ENCODE results near the gene SERPINB6. TPM values are rescaled to one million over a fixed set of nuclear protein-coding genes. Genes with fewer than 3 reads are reported as not detected.

SERPINB6 gene
- total and polyA plus RNA-seq, 9 of the 15 experiments (the other 6 are each of a cell fraction or from before 2014, with no cell fraction given) = 86.6 to 211 (median 143) TPM

DNA sequence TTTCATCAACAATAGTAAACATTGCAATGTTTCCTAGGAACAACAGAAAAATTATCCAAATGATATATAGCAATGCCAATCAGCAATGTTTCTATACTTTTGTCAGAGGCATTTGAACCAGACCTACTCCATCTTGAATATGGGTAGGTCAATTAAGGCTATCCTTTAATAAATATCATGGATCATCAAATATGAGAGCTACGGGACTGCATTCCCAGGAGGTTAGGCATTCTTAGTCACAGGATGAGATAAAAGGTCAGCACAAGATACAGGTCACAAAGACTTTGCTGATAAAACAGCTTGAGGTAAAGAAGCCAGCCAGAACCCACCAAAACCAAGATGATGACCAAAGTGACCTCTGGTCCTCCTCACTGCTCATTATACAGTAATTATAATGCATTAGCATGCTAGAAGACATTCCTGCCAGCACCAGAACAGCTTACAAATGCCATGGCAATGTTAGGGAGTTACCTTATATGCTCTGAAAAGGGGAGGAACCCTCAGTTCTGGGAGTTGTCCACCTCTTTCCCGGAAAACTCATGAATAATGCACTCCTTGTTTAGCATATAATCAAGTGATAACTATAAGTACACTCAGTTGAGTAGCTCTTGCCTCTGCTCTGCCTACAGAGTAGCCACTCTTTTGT lies 8.6 kb upstream of the SERPINB6 start (continued):
- TF ChIP-seq CBX8 (IDR thresholded peaks at IDR 0.05; ENCODE audit: borderline replicate concordance, extremely low read depth, low read depth, low read length, poor library complexity, severe bottlenecking) (no peak), CREM (IDR thresholded peaks at IDR 0.05; ENCODE audit: low read depth) (peak; percentile 9; the same call in 1 of the 2 replicates), ELF4 (CRISPR knock-in tag; IDR thresholded peaks at IDR 0.05) (no peak), ZSCAN32 (CRISPR knock-in tag; IDR thresholded peaks at IDR 0.05) (peak; percentile 62; the same call in 1 of the 2 replicates), HMG20B (CRISPR knock-in tag; IDR thresholded peaks at IDR 0.05) (no peak), ZFP30 (CRISPR knock-in tag; IDR thresholded peaks at IDR 0.05; ENCODE audit: borderline replicate concordance) (no peak), KLF16 (IDR thresholded peaks at IDR 0.05) (no peak), XRCC5 (IDR thresholded peaks at IDR 0.05; ENCODE audit: low read depth, low read length) (no peak), TAF9B (IDR thresholded peaks at IDR 0.05; ENCODE audit: partially characterized antibody) (no peak), SAP30 (IDR thresholded peaks at IDR 0.05; ENCODE audit: borderline replicate concordance, insufficient read depth, low read depth, low read length, poor library complexity, severe bottlenecking) (no peak), ATF1 (CRISPR knock-in tag; IDR thresholded peaks at IDR 0.05) (no peak), ATF1 (tag; IDR thresholded peaks at IDR 0.05) (peak; percentile 55; the same call in 1 of the 2 replicates), SMARCA4 (IDR thresholded peaks at IDR 0.05) (no peak; the same call in 1 of the 2 replicates), HIVEP1 (CRISPR knock-in tag; IDR thresholded peaks at IDR 0.05) (peak; percentile 88; the same call in 1 of the 2 replicates), FOXA1 (IDR thresholded peaks at IDR 0.05; ENCODE audit: borderline replicate concordance) (no peak), SMARCE1 (IDR thresholded peaks at IDR 0.05) (peak; percentile 64), BACH1 (tag; IDR thresholded peaks at IDR 0.05) (peak; percentile 90), ZFP36 (IDR thresholded peaks at IDR 0.05; ENCODE audit: low read depth, low read length, partially characterized antibody) (peak; percentile 49), ATF7 (IDR thresholded peaks at IDR 0.05) (peak; percentile 65; the same call in 1 of the 2 replicates), ZNF707 (CRISPR knock-in tag; conservative IDR thresholded peaks at IDR 0.05) (peak; percentile 66; the same call in 1 of the 2 replicates)
- TF ChIP-seq, protein P1, sequence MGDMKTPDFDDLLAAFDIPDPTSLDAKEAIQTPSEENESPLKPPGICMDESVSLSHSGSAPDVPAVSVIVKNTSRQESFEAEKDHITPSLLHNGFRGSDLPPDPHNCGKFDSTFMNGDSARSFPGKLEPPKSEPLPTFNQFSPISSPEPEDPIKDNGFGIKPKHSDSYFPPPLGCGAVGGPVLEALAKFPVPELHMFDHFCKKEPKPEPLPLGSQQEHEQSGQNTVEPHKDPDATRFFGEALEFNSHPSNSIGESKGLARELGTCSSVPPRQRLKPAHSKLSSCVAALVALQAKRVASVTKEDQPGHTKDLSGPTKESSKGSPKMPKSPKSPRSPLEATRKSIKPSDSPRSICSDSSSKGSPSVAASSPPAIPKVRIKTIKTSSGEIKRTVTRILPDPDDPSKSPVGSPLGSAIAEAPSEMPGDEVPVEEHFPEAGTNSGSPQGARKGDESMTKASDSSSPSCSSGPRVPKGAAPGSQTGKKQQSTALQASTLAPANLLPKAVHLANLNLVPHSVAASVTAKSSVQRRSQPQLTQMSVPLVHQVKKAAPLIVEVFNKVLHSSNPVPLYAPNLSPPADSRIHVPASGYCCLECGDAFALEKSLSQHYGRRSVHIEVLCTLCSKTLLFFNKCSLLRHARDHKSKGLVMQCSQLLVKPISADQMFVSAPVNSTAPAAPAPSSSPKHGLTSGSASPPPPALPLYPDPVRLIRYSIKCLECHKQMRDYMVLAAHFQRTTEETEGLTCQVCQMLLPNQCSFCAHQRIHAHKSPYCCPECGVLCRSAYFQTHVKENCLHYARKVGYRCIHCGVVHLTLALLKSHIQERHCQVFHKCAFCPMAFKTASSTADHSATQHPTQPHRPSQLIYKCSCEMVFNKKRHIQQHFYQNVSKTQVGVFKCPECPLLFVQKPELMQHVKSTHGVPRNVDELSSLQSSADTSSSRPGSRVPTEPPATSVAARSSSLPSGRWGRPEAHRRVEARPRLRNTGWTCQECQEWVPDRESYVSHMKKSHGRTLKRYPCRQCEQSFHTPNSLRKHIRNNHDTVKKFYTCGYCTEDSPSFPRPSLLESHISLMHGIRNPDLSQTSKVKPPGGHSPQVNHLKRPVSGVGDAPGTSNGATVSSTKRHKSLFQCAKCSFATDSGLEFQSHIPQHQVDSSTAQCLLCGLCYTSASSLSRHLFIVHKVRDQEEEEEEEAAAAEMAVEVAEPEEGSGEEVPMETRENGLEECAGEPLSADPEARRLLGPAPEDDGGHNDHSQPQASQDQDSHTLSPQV (IDR thresholded peaks at IDR 0.05) = peak; percentile 100
- TF ChIP-seq, protein P2, sequence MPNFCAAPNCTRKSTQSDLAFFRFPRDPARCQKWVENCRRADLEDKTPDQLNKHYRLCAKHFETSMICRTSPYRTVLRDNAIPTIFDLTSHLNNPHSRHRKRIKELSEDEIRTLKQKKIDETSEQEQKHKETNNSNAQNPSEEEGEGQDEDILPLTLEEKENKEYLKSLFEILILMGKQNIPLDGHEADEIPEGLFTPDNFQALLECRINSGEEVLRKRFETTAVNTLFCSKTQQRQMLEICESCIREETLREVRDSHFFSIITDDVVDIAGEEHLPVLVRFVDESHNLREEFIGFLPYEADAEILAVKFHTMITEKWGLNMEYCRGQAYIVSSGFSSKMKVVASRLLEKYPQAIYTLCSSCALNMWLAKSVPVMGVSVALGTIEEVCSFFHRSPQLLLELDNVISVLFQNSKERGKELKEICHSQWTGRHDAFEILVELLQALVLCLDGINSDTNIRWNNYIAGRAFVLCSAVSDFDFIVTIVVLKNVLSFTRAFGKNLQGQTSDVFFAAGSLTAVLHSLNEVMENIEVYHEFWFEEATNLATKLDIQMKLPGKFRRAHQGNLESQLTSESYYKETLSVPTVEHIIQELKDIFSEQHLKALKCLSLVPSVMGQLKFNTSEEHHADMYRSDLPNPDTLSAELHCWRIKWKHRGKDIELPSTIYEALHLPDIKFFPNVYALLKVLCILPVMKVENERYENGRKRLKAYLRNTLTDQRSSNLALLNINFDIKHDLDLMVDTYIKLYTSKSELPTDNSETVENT (CRISPR knock-in tag; IDR thresholded peaks at IDR 0.05) = no peak

All from K562 (cell line).